ENCODE data around the gene PDE9A.
"Not testable (repeated sequence)": the region's sequence is repeated elsewhere in the genome, so short reads cannot be mapped to it uniquely, and the experiment has no call there.

PDE9A gene

DNA sequence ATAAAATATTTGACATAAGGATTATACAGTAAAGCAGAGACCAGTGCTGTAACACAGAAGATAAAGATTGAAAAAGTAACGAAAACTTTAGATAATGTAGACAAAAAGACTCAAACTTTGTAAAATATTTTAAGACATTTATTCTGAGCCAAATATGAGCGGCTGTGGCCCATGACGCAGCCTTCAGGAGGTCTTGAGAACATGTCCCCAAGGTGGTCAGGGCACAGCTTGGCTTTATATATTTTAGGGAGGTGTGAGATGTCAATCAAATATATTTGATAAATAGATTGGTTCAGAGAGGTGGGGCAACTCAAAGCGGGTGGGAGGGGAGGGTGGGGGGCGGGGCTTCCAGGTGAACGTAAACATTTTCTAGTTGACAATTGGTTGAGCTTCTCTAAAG is 144.7 kb downstream of the PDE9A start:
- H3K27ac ChIP-seq = no peak overlapping the region
- TF ChIP-seq CTCF (conservative IDR thresholded peaks at IDR 0.05; ENCODE audit: low read depth, low read length) = no peak
- peaks cover 53% of the 10 kb centered on the region for H3K27me3 ChIP-seq (ENCODE audit: insufficient read depth, low read depth)
- no peaks in the 10 kb centered on the region for H3K36me3 ChIP-seq (ENCODE audit: insufficient read depth)
- H3K79me2 ChIP-seq (ENCODE audit: insufficient read depth, low read depth) = no peaks in the 10 kb centered on the region
- H3K4me2 ChIP-seq = no peak overlapping the region
- no peaks in the 10 kb centered on the region for H4K20me1 ChIP-seq (ENCODE audit: insufficient read depth)
- no peaks in the 10 kb centered on the region for H3K4me1 ChIP-seq (ENCODE audit: low read depth, poor library complexity, severe bottlenecking)
- no peak overlapping the region for H2AFZ ChIP-seq (ENCODE audit: low read depth)
- no peak overlapping the region for H3K9ac ChIP-seq
- no peak overlapping the region for H3K4me3 ChIP-seq (IDR thresholded peaks at IDR 0.05; ENCODE audit: insufficient read depth, low read depth, low read length)

- H3K36me3 ChIP-seq (ENCODE audit: insufficient read depth) = no peaks in the 10 kb centered on the region
- no peaks in the 10 kb centered on the region for H3K79me2 ChIP-seq (ENCODE audit: insufficient read depth, low read depth)
- no peak for TF ChIP-seq CTCF (conservative IDR thresholded peaks at IDR 0.05; ENCODE audit: low read depth, low read length)
- peaks cover 46% of the 10 kb centered on the region; the same call in 1 of the 2 replicates for H3K27me3 ChIP-seq (ENCODE audit: insufficient read depth, low read depth)
- H3K9ac ChIP-seq = no peak overlapping the region
- H2AFZ ChIP-seq (ENCODE audit: low read depth) = no peak overlapping the region
- no peak overlapping the region for H3K4me2 ChIP-seq
- no peak overlapping the region for H3K4me3 ChIP-seq (IDR thresholded peaks at IDR 0.05; ENCODE audit: insufficient read depth, low read depth, low read length)
- H3K27ac ChIP-seq = no peak overlapping the region
- no peaks in the 10 kb centered on the region for H4K20me1 ChIP-seq (ENCODE audit: insufficient read depth)
- H3K4me1 ChIP-seq (ENCODE audit: low read depth, poor library complexity, severe bottlenecking) = no peaks in the 10 kb centered on the region
Measured at GRCh38 chr21:42799516-42799915, 146.1 kb downstream of the PDE9A start.

DNA sequence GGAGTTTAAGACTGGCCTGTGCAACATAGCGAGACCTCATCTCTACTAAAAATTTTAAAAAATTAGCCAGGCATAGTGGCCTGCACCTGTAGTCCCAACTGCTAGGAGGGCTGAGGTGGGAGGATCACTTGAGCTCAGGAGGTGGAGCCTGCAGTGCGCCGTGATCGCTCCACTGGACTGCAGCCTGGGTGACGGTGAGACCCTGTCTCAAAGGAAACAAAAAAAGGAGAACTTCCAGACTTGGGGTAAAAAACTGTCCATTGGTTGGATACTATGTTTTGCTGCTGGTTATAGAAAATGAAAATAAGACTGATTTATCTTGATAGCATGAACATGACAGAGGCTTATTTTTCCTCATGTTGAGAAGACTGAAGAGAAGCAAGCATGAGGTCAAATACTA is 146.5 kb downstream of the PDE9A start:
- no peaks in the 10 kb centered on the region for H3K79me2 ChIP-seq (ENCODE audit: insufficient read depth, low read depth)
- H3K4me3 ChIP-seq (IDR thresholded peaks at IDR 0.05; ENCODE audit: insufficient read depth, low read depth, low read length) = no peak overlapping the region
- TF ChIP-seq CTCF (conservative IDR thresholded peaks at IDR 0.05; ENCODE audit: low read depth, low read length) = no peak
- no peak overlapping the region for H3K9ac ChIP-seq
- H3K27me3 ChIP-seq (ENCODE audit: insufficient read depth, low read depth) = peaks cover 43% of the 10 kb centered on the region; the same call in 1 of the 2 replicates
- no peak overlapping the region for H2AFZ ChIP-seq (ENCODE audit: low read depth)
- H3K4me2 ChIP-seq = no peak overlapping the region
- no peaks in the 10 kb centered on the region for H3K4me1 ChIP-seq (ENCODE audit: low read depth, poor library complexity, severe bottlenecking)
- H3K27ac ChIP-seq = no peak overlapping the region
- H4K20me1 ChIP-seq (ENCODE audit: insufficient read depth) = no peaks in the 10 kb centered on the region
- no peaks in the 10 kb centered on the region for H3K36me3 ChIP-seq (ENCODE audit: insufficient read depth)

DNA sequence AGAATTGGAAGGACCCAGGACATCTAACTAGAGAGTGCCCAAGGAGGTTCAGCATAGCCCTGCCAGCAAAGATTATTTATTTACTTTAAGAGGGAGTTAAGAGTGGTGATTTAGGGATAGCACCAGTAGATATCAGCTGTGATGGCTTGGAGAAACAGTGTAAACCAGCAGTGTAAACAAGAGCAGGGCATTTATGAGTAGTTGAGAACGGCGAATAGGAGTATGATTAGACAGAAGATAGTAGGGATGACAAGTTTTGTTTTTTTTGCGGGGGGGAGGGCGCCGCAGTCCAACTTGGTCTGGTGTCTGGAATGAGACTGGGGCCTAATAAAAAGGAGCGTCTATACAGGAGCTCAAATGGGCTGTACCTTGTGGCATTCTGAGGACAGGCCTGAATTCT is 148.2 kb downstream of the PDE9A start:
- H3K9ac ChIP-seq; H3K4me1 ChIP-seq (ENCODE audit: low read depth, poor library complexity, severe bottlenecking); H3K27ac ChIP-seq: not testable (repeated sequence)

GRCh38 chr21:42806509-42807140 is 153.2 kb downstream of the PDE9A start:
- Histone ChIP-seq H3K27ac (no peak overlapping the region), H3K4me1 (ENCODE audit: low read depth, poor library complexity, severe bottlenecking) (no peaks in the 10 kb centered on the region)
- no peak for TF ChIP-seq CTCF (conservative IDR thresholded peaks at IDR 0.05; ENCODE audit: low read depth, low read length)

More for the DNA sequence above, 148.2 kb downstream of the PDE9A start:
- H3K79me2 ChIP-seq (ENCODE audit: insufficient read depth, low read depth); H3K36me3 ChIP-seq (ENCODE audit: insufficient read depth); H3K4me2 ChIP-seq; H4K20me1 ChIP-seq (ENCODE audit: insufficient read depth); H2AFZ ChIP-seq (ENCODE audit: low read depth); H3K4me3 ChIP-seq (IDR thresholded peaks at IDR 0.05; ENCODE audit: insufficient read depth, low read depth, low read length): not testable (repeated sequence)
- H3K27me3 ChIP-seq (ENCODE audit: insufficient read depth, low read depth) = peaks cover 32% of the 10 kb centered on the region

DNA sequence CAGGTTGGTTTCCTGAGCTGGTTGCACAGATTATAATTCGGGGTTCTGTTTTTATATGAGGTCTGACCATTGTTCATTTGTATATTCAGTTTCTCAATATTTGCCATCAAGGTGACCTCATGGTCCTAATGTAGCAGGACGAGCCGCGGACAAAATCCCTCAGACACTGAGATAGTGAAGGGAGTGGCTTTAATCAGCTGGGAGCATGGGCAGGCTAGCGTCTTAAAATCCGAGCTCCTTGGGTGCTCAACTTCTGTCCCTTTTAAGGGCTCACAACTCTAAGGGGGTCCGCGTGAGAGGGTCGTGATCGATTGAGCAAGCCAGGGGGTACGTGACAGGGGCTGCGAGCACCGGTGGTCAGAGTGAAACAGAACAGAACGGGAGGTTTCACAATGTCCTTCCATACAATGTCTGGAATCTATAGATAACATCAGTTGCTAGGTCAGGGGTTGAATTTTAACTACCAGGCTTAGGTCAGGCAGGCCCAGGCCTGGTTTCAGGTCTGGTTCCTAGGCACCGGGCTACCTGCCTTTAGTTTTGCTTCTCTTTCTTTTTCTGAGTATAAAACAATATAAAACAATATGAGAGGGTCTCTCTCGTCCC is 154.0 kb downstream of the PDE9A start:
- not testable (repeated sequence) for H2AFZ ChIP-seq (ENCODE audit: low read depth); H3K27ac ChIP-seq; H3K9ac ChIP-seq; H3K4me2 ChIP-seq; H3K36me3 ChIP-seq (ENCODE audit: insufficient read depth); H3K4me3 ChIP-seq (IDR thresholded peaks at IDR 0.05; ENCODE audit: insufficient read depth, low read depth, low read length); H4K20me1 ChIP-seq (ENCODE audit: insufficient read depth); H3K79me2 ChIP-seq (ENCODE audit: insufficient read depth, low read depth); H3K4me1 ChIP-seq (ENCODE audit: low read depth, poor library complexity, severe bottlenecking)
- H3K27me3 ChIP-seq (ENCODE audit: insufficient read depth, low read depth) = peaks cover 10% of the 10 kb centered on the region

More at GRCh38 chr21:42806509-42807140, 153.2 kb downstream of the PDE9A start:
- no peaks in the 10 kb centered on the region for H3K79me2 ChIP-seq (ENCODE audit: insufficient read depth, low read depth)
- H3K9ac ChIP-seq = no peak overlapping the region
- no peaks in the 10 kb centered on the region for H3K36me3 ChIP-seq (ENCODE audit: insufficient read depth)
- H3K4me3 ChIP-seq (IDR thresholded peaks at IDR 0.05; ENCODE audit: insufficient read depth, low read depth, low read length) = no peak overlapping the region
- no peak overlapping the region for H2AFZ ChIP-seq (ENCODE audit: low read depth)
- no peaks in the 10 kb centered on the region for H4K20me1 ChIP-seq (ENCODE audit: insufficient read depth)
- H3K4me2 ChIP-seq = no peak overlapping the region
- peaks cover 10% of the 10 kb centered on the region for H3K27me3 ChIP-seq (ENCODE audit: insufficient read depth, low read depth)
